ENCODE results near the gene E2F3.

E2F3 gene

DNA sequence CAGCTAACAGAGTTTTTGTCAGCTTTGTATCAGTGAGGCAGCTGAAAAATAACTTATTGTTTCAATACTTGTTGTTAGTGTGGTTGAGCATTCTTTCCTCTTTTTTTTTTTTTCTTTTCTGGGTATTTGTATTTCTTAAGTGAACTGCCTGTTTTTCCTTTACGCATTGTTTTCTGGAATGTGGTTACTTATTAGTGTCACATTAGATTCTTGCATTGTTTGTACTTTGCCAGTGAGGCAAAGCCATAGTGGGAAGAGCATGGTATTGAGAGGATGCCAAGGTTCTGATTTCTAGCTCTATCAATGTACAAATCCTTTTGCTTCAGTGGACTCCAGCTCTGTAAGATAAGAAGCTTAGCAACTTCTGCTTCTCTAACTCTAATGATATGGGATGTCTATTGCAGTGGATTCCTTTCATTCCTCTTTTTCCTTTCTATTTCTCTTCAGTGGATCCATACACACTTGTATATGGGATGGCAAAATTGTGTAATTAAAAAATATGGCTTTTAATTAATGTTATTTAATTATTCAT lies 136.5 kb downstream of the E2F3 start:
- DNase-seq: no peak

DNA sequence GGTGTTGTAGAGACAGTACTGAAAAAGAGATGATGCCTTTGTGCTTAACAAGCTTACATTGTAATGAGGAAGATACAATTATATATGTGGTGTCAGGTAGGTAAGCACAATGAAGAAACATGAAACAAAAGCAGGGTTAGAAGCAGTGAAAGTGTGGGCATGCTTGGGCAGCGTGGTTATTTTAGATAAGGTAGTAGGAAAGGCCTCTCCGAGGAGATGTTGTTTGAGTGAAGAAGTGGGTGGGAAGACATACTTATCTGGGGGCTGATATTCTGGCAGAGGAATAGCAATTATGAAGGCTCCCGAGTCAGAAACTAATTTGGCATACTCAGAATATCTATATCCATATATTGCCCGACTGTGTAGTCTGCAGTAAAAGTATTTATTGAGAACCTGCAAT lies 137.2 kb downstream of the E2F3 start:
- DNase-seq: no peak

DNA sequence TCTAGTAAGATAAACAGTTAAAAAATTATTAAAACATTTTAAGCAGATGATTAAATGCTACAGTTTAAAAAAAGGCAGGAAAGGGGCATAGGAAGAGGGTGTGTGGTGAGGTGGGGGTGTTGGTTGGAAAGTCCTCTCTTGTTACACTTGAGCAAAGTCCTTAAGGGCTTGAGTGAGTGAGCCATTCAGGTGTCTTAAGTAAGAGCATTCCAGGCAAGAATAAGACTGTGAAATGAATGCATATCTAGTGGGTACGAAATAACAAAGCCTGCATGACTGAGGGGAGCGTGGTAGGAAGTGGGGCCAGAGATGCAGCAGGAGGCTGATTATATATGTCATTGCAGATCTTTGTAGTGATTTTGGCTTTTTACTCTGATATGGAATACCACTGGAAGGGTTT lies 137.7 kb downstream of the E2F3 start:
- DNase-seq: no peak

DNA sequence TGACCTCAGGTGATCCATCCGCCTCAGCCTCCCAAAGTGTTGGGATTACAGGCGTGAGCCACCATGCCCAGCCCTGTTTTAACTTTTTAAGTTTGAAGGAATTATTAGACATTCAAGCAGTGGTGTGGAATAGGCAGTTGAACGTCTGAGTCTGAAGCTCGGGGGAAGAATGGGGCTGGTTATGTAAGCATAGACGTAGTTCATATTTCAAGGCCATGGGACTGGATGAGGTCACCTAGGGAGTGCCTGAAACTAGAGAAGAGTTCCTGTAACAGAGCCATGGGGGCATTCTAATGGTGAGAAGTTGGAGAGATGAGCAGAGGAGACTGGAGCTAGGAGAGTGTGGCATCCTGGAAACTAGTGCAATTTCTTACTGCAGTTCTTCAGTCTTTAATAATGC lies 139.0 kb downstream of the E2F3 start:
- DNase-seq: no peak

DNA sequence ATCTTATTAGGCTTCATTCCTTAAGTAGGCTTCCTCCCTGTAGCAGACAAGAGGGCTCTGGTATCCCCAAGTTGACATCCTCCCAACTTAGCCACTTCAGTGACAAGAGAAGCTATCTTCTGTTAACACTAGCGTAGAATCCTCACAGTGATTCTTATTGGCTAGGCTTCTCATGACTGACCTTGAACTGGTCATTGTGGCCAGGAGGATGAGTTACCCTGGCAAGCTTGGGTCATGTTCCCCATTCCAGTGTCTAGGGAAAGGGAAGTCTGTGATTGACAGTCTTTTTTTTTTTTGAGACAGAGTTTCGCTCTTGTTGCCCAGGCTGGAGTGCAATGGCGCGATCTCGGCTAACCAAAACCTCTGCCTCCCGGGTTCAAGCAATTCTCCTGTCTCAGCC lies 139.7 kb downstream of the E2F3 start:
- DNase-seq: no peak

DNA sequence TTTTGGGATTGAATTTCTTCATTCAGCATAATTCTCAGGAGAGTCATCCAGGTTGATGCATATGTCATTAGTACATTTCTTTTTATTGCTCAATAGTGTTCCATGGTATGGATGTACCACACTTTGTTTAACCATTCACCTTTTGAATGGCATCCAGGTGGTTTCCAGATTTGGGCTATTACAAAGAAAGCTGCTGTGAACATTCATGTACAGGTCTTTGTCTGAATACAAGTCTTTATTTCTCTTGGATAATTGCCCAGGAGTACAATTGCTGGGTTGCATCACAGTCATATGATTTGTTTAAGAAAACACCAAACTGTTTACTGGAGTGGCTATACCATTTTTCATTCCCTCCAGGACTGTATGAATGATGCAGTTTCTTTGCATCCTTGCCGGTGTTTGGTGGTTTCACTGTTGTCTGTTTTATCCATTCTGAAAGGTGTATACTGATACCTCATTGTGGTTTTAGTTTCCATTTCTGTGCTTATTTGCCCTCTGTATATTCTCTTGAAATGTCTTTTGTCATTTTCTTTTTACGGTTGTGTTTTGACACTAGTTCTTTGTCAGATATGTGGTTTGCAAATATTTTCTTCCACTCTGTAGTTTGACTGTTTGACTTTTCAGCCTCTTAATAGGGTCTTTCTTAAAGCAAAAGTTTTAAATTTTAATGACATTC lies 141.4 kb downstream of the E2F3 start:
- no peak for DNase-seq
